ENCODE results near the gene TPRX1. TPM values are rescaled to one million over a fixed set of nuclear protein-coding genes. Genes with fewer than 3 reads are reported as not detected.

Gene TPRX1
- total and polyA plus RNA-seq, 8 donors: not detected

GRCh38 chr19:47756953-47757608 lies 47.3 kb downstream of the TPRX1 start:
- Histone ChIP-seq H3K4me3 (no peak overlapping the region), H3K27me3 (no peaks in the 10 kb centered on the region), H3K36me3 (peaks cover 65 to 86% (median 84%) of the 10 kb centered on the region in 4 donors), H3K27ac (no peak overlapping the region), H3K4me1 (no peaks in the 10 kb centered on the region), H3K9me3 (no peaks in the 10 kb centered on the region)
- intact Hi-C loops (cut with DNase I; ENCODE audit: low total_unique reads): no loop called here
- DNase-seq: no peak
- WGBS, 5 donors: 80 to 91% (median 86%) methylated on average over 19 to 22 of the region's 22 CpGs
- TF ChIP-seq CTCF (IDR thresholded peaks at IDR 0.05) (no peak), POLR2AphosphoS5 (IDR thresholded peaks at IDR 0.05) (no peak), POLR2A (IDR thresholded peaks at IDR 0.05) (no peak), EP300 (IDR thresholded peaks at IDR 0.05) (no peak)

GRCh38 chr19:47756627-47756929 lies 47.8 kb downstream of the TPRX1 start:
- Histone ChIP-seq H3K27ac (no peak overlapping the region), H3K36me3 (peaks cover 68 to 91% (median 89%) of the 10 kb centered on the region in 4 donors)

GRCh38 chr19:47755762-47756626 lies 48.4 kb downstream of the TPRX1 start:
- TF ChIP-seq POLR2A (IDR thresholded peaks at IDR 0.05): no peak
- no peak for TF ChIP-seq CTCF (IDR thresholded peaks at IDR 0.05)
- TF ChIP-seq POLR2AphosphoS5 (IDR thresholded peaks at IDR 0.05): no peak
- no peak for TF ChIP-seq EP300 (IDR thresholded peaks at IDR 0.05)
- 92 to 95% (median 95%) methylated on average over 7 to 28 of the region's 28 CpGs for WGBS, 5 donors
- H3K9me3 ChIP-seq: no peaks in the 10 kb centered on the region
- no peak for DNase-seq
- peaks cover 74 to 97% (median 95%) of the 10 kb centered on the region in 4 donors for H3K36me3 ChIP-seq
- H3K4me3 ChIP-seq: no peak overlapping the region
- intact Hi-C loops (cut with DNase I; ENCODE audit: low total_unique reads): no loop called here
- no peak overlapping the region for H3K27ac ChIP-seq
- H3K27me3 ChIP-seq: no peaks in the 10 kb centered on the region
- no peaks in the 10 kb centered on the region for H3K4me1 ChIP-seq

More at GRCh38 chr19:47756627-47756929, 47.8 kb downstream of the TPRX1 start:
- no peak for TF ChIP-seq POLR2A (IDR thresholded peaks at IDR 0.05)
- no peak for TF ChIP-seq CTCF (IDR thresholded peaks at IDR 0.05)
- TF ChIP-seq EP300 (IDR thresholded peaks at IDR 0.05): no peak
- TF ChIP-seq POLR2AphosphoS5 (IDR thresholded peaks at IDR 0.05): no peak
- H3K4me1 ChIP-seq: no peaks in the 10 kb centered on the region
- no peak for DNase-seq
- no peaks in the 10 kb centered on the region for H3K9me3 ChIP-seq
- H3K4me3 ChIP-seq: no peak overlapping the region
- H3K27me3 ChIP-seq: no peaks in the 10 kb centered on the region
- 89 to 96% (median 91%) methylated on average over 10 to 12 of the region's 12 CpGs for WGBS, 5 donors
- intact Hi-C loops (cut with DNase I; ENCODE audit: low total_unique reads): no loop called here

GRCh38 chr19:47755065-47755761 lies 49.1 kb downstream of the TPRX1 start:
- intact Hi-C loops (cut with DNase I; ENCODE audit: low total_unique reads): no loop called here
- Histone ChIP-seq H3K9me3 (no peaks in the 10 kb centered on the region), H3K27ac (no peak overlapping the region), H3K4me3 (no peak overlapping the region), H3K4me1 (no peaks in the 10 kb centered on the region), H3K27me3 (no peaks in the 10 kb centered on the region), H3K36me3 (peaks cover 82 to 100% (median 100%) of the 10 kb centered on the region in 4 donors)
- 86 to 96% (median 92%) methylated on average over 26 to 36 of the region's 36 CpGs for WGBS, 5 donors
- TF ChIP-seq POLR2A (IDR thresholded peaks at IDR 0.05) (no peak), CTCF (IDR thresholded peaks at IDR 0.05) (no peak), EP300 (IDR thresholded peaks at IDR 0.05) (no peak), POLR2AphosphoS5 (IDR thresholded peaks at IDR 0.05) (no peak)
- DNase-seq: no peak

Data from stomach (tissue), 9 donors.